ENCODE results near the gene TELO2. TPM values are rescaled to one million over a fixed set of nuclear protein-coding genes. Genes with fewer than 3 reads are reported as not detected.

TELO2 gene
- total and polyA plus RNA-seq, 2 donors (not counting 3 experiments of a cell fraction or from before 2014, with no cell fraction given), result 30.7 to 61.6 TPM

- Histone ChIP-seq H3K9ac (replicated peaks; ENCODE audit: extremely low read depth, insufficient read depth, low read length) (no peak overlapping the region), H3K27me3 (ENCODE audit: control insufficient read depth in 2 of 2, insufficient read depth in 2 of 2, low read length in 2 of 2) (no peaks in the 10 kb centered on the region), H3K9me1 (replicated peaks; ENCODE audit: control insufficient read depth, extremely low read depth, insufficient read depth, low read length) (no peaks in the 10 kb centered on the region), H3K36me3 (ENCODE audit: control insufficient read depth in 2 of 2, extremely low read depth in 1 of 2, insufficient read depth in 2 of 2, low read length in 2 of 2) (peaks cover 0 to 17% of the 10 kb centered on the region in 2 experiments), H3K27ac (ENCODE audit: insufficient read depth, low read depth, low read length) (no peak overlapping the region), H3K9me3 (replicated peaks; ENCODE audit: control insufficient read depth, insufficient read depth, low read length) (no peaks in the 10 kb centered on the region), H3K4me2 (ENCODE audit: insufficient read depth, low read length) (no peak overlapping the region), H2AFZ (ENCODE audit: low read depth, low read length) (no peak overlapping the region), H3K4me1 (ENCODE audit: control insufficient read depth, extremely low read depth, insufficient read depth, low read length) (no peaks in the 10 kb centered on the region), H3K79me2 (ENCODE audit: control insufficient read depth, insufficient read depth, low read length) (no peaks in the 10 kb centered on the region), H3K4me3 (replicated peaks in 1 of 3; ENCODE audit: insufficient read depth in 1 of 3, low read depth in 1 of 3, low read length in 3 of 3) (no peak overlapping the region), H4K20me1 (replicated peaks; ENCODE audit: control insufficient read depth, extremely low read depth, insufficient read depth, low read length) (no peaks in the 10 kb centered on the region)
- FAIRE-seq, result no peak
- ChIA-PET POLR2A (no interaction called here), CTCF (no interaction called here)
- DNase-seq (ENCODE audit: low read depth, low spot score), result no peak
- TSS peak; percentile 45 for BruUV-seq (replicated peaks)
- intact Hi-C loops (cut with micrococcal nuclease), result no loop called here
- no peak for TF ChIP-seq CTCF (IDR thresholded peaks at IDR 0.05; ENCODE audit: extremely low read depth in 1 of 2, insufficient read depth in 1 of 2, low read depth in 1 of 2, low read length in 2 of 2)
- no peak for TF ChIP-seq JUN (IDR thresholded peaks at IDR 0.05; ENCODE audit: borderline replicate concordance, insufficient read depth, insufficient read length, low read depth)
- TF ChIP-seq FOS (IDR thresholded peaks at IDR 0.05; ENCODE audit: borderline replicate concordance, insufficient read depth, low read length), result no peak
- no peak for TF ChIP-seq MAX (IDR thresholded peaks at IDR 0.05; ENCODE audit: insufficient read depth, insufficient read length)
- TF ChIP-seq POLR2AphosphoS5 (IDR thresholded peaks at IDR 0.05; ENCODE audit: insufficient read depth, low read depth, low read length), result no peak
- no peak for TF ChIP-seq MYC (IDR thresholded peaks at IDR 0.05; ENCODE audit: low read depth, low read length)
- TF ChIP-seq POLR2A (IDR thresholded peaks at IDR 0.05; ENCODE audit: low read depth, low read length), result no peak
- dilution Hi-C loops (cut with MboI; ENCODE audit: extremely low pct_ligation_motif_present, low sequenced_read_pairs), result no loop called here
Measured at GRCh38 chr16:1445518-1446203, 47.5 kb upstream of the TELO2 start.

All from endothelial cell of umbilical vein (primary cell).